ENCODE measurements around the gene IGFBP6. TPM values are rescaled to one million over a fixed set of nuclear protein-coding genes. Genes with fewer than 3 reads are reported as not detected.

The IGFBP6 gene
- polyA plus RNA-seq, 1 of the 3 experiments (the other 2 are of a cell fraction): 570 TPM

GRCh38 chr12:53048033-53048779 is 49.3 kb upstream of the IGFBP6 start (continued):
- peak; percentile 34; the same call in 1 of the 2 replicates for TF ChIP-seq CTCF (IDR thresholded peaks at IDR 0.05)
- no peak; the same call in 1 of the 2 replicates for TF ChIP-seq SMC3 (IDR thresholded peaks at IDR 0.05; ENCODE audit: low read depth, low read length)
- TF ChIP-seq SIN3A (IDR thresholded peaks at IDR 0.05; ENCODE audit: borderline replicate concordance, low read depth, low read length): no peak
- no peak for TF ChIP-seq FOXJ3 (CRISPR knock-in tag; IDR thresholded peaks at IDR 0.05)
- peak; percentile 44 for TF ChIP-seq RAD21 (IDR thresholded peaks at IDR 0.05; ENCODE audit: low read length)
- TF ChIP-seq USF1 (IDR thresholded peaks at IDR 0.05; ENCODE audit: borderline replicate concordance, low read depth): no peak
- no peak for TF ChIP-seq EZH2phosphoT487 (IDR thresholded peaks at IDR 0.05; ENCODE audit: borderline replicate concordance, low read depth)
- TF ChIP-seq MEF2A (IDR thresholded peaks at IDR 0.05; ENCODE audit: borderline replicate concordance, low read depth): no peak
- TF ChIP-seq JUND (IDR thresholded peaks at IDR 0.05): no peak; the same call in 1 of the 2 replicates
- TF ChIP-seq TEAD4 (IDR thresholded peaks at IDR 0.05; ENCODE audit: borderline replicate concordance, insufficient read depth): no peak
- TF ChIP-seq IRF3 (IDR thresholded peaks at IDR 0.05; ENCODE audit: low read depth, low read length): no peak
- 0 out of 4 replicates have a peak, but pooled peaks of 1 of the 2 experiments have one; percentile 5 for TF ChIP-seq EP300 (IDR thresholded peaks at IDR 0.05; ENCODE audit: borderline replicate concordance in 1 of 2, low read depth in 1 of 2, low read length in 1 of 2)
- no peak for TF ChIP-seq GABPA (IDR thresholded peaks at IDR 0.05; ENCODE audit: low read depth)
- peak; percentile 50 for TF ChIP-seq MXI1 (IDR thresholded peaks at IDR 0.05; ENCODE audit: low read depth, low read length)
- no peak for TF ChIP-seq RFX5 (IDR thresholded peaks at IDR 0.05; ENCODE audit: low read length)
- no peak for TF ChIP-seq ZBTB33 (IDR thresholded peaks at IDR 0.05; ENCODE audit: borderline replicate concordance, low read depth)
- no peak for TF ChIP-seq ELF1 (IDR thresholded peaks at IDR 0.05)
- no peak for TF ChIP-seq FOSL2 (IDR thresholded peaks at IDR 0.05; ENCODE audit: borderline replicate concordance, low read depth)
- no peak for TF ChIP-seq YY1 (IDR thresholded peaks at IDR 0.05; ENCODE audit: low read depth)
- TF ChIP-seq MAX (IDR thresholded peaks at IDR 0.05; ENCODE audit: low read depth): no peak
- TF ChIP-seq REST (IDR thresholded peaks at IDR 0.05; ENCODE audit: low read depth, low read length): no peak

All from SK-N-SH (cell line).